ENCODE data around the gene NGEF. TPM values are rescaled to one million over a fixed set of nuclear protein-coding genes. Genes with fewer than 3 reads are reported as not detected.

The NGEF gene, protein sequence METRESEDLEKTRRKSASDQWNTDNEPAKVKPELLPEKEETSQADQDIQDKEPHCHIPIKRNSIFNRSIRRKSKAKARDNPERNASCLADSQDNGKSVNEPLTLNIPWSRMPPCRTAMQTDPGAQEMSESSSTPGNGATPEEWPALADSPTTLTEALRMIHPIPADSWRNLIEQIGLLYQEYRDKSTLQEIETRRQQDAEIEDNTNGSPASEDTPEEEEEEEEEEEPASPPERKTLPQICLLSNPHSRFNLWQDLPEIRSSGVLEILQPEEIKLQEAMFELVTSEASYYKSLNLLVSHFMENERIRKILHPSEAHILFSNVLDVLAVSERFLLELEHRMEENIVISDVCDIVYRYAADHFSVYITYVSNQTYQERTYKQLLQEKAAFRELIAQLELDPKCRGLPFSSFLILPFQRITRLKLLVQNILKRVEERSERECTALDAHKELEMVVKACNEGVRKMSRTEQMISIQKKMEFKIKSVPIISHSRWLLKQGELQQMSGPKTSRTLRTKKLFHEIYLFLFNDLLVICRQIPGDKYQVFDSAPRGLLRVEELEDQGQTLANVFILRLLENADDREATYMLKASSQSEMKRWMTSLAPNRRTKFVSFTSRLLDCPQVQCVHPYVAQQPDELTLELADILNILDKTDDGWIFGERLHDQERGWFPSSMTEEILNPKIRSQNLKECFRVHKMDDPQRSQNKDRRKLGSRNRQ
- total RNA-seq = not detected

DNA sequence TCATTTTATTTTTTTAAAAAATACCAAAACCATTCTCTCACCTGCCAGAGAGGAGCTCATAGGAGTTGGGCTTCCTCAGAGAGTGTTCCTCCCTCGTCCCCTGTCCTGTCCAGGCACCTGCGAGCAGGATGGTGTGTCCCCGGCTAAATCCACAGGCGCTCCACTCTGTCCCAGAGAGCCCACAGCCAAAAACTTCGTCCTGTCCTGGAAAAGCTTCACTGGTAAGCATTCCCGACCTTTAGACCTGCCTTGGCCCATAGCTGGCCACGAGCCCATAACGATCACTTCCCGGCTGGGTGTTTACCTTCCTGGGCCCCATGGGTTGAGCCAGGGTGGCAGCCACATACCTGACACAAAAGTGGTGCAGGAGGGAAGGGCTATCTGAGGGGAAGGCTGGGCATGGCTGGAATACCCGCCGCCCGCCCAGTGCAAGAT is at the start of gene NGEF:
NGEF (minus strand) TSS at position 230 of the 435 bp plus-strand sequence. CDS start 38,366 bp downstream, outside the sequence.
- H3K27ac Mint-ChIP-seq = no peak within 1 kb of the TSS
- H3K27me3 Mint-ChIP-seq (ENCODE audit: low read depth) = no peaks in the 10 kb centered on the region
- H3K4me1 Mint-ChIP-seq (ENCODE audit: low read depth) = no peaks in the 10 kb centered on the region
- ATAC-seq (no peak), DNase-seq (no peak)
- H3K36me3 Mint-ChIP-seq (ENCODE audit: low read depth) = no peaks in the 10 kb centered on the region
- CTCF ChIA-PET = interaction anchor here (1.0 kb wide), 1 partner anchor 42 kb away, joined by 3 read pairs; no protein-coding TSS in a partner anchor
- no peaks in the 10 kb centered on the region for H3K9me3 Mint-ChIP-seq (ENCODE audit: insufficient read depth)
- H3K4me3 Mint-ChIP-seq = no peak within 1 kb of the TSS
- POLR2A ChIA-PET = no interaction called here

GRCh38 chr2:233062451-233062850 is 49.4 kb upstream of the NGEF start:
- H3K27me3 Mint-ChIP-seq (ENCODE audit: low read depth) = no peaks in the 10 kb centered on the region
- peaks cover 64% of the 10 kb centered on the region for H3K36me3 Mint-ChIP-seq (ENCODE audit: low read depth)
- ChIA-PET CTCF (interaction anchor here (1.2 to 4.2 kb wide), 4 partner anchors 9 to 38 kb away, joined by 3 to 22 read pairs (median 18); no protein-coding TSS in a partner anchor), POLR2A (interaction anchor here (5.8 to 9.5 kb wide), 2 partner anchors 14 to 19 kb away, joined by 42 to 136 read pairs; no protein-coding TSS in a partner anchor)
- H3K4me3 Mint-ChIP-seq = peak overlapping the region; percentile 98
- H3K27ac Mint-ChIP-seq = peak overlapping the region; percentile 91
- H3K4me1 Mint-ChIP-seq (ENCODE audit: low read depth) = peaks cover 61% of the 10 kb centered on the region
- H3K9me3 Mint-ChIP-seq (ENCODE audit: insufficient read depth) = no peaks in the 10 kb centered on the region
- DNase-seq = no peak
- no peak for ATAC-seq

GRCh38 chr2:233061591-233062450 is 48.8 kb upstream of the NGEF start:
- ChIA-PET CTCF (interaction anchor here (1.0 to 4.2 kb wide), 13 partner anchors 8 to 193 kb away, joined by 3 to 24 read pairs (median 9); partner anchors contain the start of gene ATG16L1), POLR2A (interaction anchor here (1.2 to 9.5 kb wide), 10 partner anchors 12 to 511 kb away, joined by 3 to 136 read pairs (median 6); partner anchors contain the start of genes ATG16L1 and EIF4E2)
- peak; percentile 56 for DNase-seq
- Mint-ChIP-seq H3K9me3 (ENCODE audit: insufficient read depth) (no peaks in the 10 kb centered on the region), H3K4me3 (peak overlapping the region; percentile 98), H3K27me3 (ENCODE audit: low read depth) (no peaks in the 10 kb centered on the region), H3K27ac (peak overlapping the region; percentile 91), H3K4me1 (ENCODE audit: low read depth) (peaks cover 54% of the 10 kb centered on the region), H3K36me3 (ENCODE audit: low read depth) (peaks cover 57% of the 10 kb centered on the region)
- peak; percentile 29 for ATAC-seq

- H3K9me3 Mint-ChIP-seq (ENCODE audit: insufficient read depth) = no peaks in the 10 kb centered on the region
- H3K36me3 Mint-ChIP-seq (ENCODE audit: low read depth) = peaks cover 50% of the 10 kb centered on the region
- ChIA-PET POLR2A (interaction anchor here (0.7 to 9.5 kb wide), 16 partner anchors 10 to 510 kb away, joined by 3 to 136 read pairs (median 5); partner anchors contain the start of genes ATG16L1 and EIF4E2), CTCF (interaction anchor here (0.7 to 4.2 kb wide), 22 partner anchors 9 to 251 kb away, joined by 3 to 24 read pairs (median 6); partner anchors contain the start of gene ATG16L1)
- no peaks in the 10 kb centered on the region for H3K27me3 Mint-ChIP-seq (ENCODE audit: low read depth)
- peak overlapping the region; percentile 91 for H3K27ac Mint-ChIP-seq
- no peak for DNase-seq
- ATAC-seq = no peak
- peaks cover 49% of the 10 kb centered on the region for H3K4me1 Mint-ChIP-seq (ENCODE audit: low read depth)
- peak overlapping the region; percentile 98 for H3K4me3 Mint-ChIP-seq
Measured at GRCh38 chr2:233060980-233061590, 48.0 kb upstream of the NGEF start.

DNA sequence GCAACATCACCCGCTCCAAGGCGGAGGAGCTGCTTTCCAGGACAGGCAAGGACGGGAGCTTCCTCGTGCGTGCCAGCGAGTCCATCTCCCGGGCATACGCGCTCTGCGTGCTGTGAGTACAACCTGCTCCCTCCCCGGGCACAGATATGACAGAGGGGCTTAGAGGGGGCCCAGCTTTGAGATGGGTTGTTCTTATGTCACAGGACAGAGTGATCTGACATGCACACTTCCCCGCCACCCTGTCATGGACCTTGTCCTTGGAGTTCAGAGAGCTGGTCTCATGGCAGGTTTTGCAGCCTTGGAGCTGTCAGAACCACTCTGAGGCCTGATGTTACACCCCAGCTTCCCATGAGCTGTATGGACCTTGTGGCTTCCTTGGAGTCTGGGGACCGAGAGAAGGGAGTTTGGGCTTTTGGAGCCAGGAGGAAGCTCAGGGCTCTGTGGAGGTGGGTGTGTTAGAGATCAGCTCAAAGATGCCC is 47.5 kb upstream of the NGEF start:
- Mint-ChIP-seq H3K36me3 (ENCODE audit: low read depth) (peaks cover 47% of the 10 kb centered on the region), H3K27me3 (ENCODE audit: low read depth) (no peaks in the 10 kb centered on the region), H3K27ac (peak overlapping the region; percentile 91), H3K9me3 (ENCODE audit: insufficient read depth) (no peaks in the 10 kb centered on the region), H3K4me3 (peak overlapping the region; percentile 98), H3K4me1 (ENCODE audit: low read depth) (peaks cover 48% of the 10 kb centered on the region)
- ATAC-seq (peak; percentile 34), DNase-seq (no peak)
- ChIA-PET CTCF (interaction anchor here (0.7 to 4.2 kb wide), 22 partner anchors 10 to 251 kb away, joined by 3 to 24 read pairs (median 6); partner anchors contain the start of gene ATG16L1), POLR2A (interaction anchor here (0.7 to 9.5 kb wide), 16 partner anchors 11 to 510 kb away, joined by 3 to 136 read pairs (median 5); partner anchors contain the start of genes ATG16L1 and EIF4E2)

DNA sequence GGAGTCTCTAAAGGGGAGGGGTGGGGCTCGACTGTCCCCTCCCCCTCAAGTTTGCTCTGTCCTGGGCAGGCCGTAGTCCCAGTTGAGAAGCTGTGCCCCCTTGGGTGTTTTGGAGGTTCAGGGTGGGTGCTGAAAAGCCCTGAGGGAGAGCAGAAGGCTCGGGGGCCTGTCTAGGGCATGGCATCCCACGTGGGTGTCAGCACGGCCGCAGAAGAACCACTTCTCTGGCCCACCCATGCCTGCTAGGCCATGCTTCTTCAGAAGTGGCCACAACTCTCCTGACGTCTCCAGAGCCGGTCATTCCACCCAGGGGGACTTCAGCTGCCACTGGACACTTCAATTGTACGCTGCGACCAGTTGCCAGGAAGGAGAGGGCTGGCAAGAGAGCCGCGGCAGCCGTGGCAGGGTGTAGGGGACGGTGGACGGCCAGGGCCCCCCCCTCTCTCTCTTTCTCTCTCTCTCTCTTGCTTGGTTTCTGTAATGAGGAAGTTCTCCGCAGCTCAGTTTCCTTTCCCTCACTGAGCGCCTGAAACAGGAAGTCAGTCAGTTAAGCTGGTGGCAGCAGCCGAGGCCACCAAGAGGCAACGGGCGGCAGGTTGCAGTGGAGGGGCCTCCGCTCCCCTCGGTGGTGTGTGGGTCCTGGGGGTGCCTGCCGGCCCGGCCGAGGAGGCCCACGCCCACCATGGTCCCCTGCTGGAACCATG is 46.9 kb upstream of the NGEF start, which contains the start of gene INPP5D:
INPP5D (plus strand) TSS at position 546 of the 704 bp plus-strand sequence; CDS start at position 683, 137 bp downstream.
- H3K9me3 Mint-ChIP-seq (ENCODE audit: insufficient read depth) = no peaks in the 10 kb centered on the region
- H3K36me3 Mint-ChIP-seq (ENCODE audit: low read depth) = peaks cover 41% of the 10 kb centered on the region
- ChIA-PET CTCF (interaction anchor here (0.7 to 4.2 kb wide), 20 partner anchors 11 to 211 kb away, joined by 3 to 24 read pairs (median 6); partner anchors contain the start of gene ATG16L1), POLR2A (interaction anchor here (0.6 to 9.5 kb wide), 17 partner anchors 11 to 755 kb away, joined by 3 to 136 read pairs (median 5); partner anchors contain the start of gene ATG16L1)
- peak; percentile 88 for DNase-seq
- no peaks in the 10 kb centered on the region for H3K27me3 Mint-ChIP-seq (ENCODE audit: low read depth)
- H3K4me1 Mint-ChIP-seq (ENCODE audit: low read depth) = peaks cover 44% of the 10 kb centered on the region
- H3K27ac Mint-ChIP-seq = peak within 1 kb of the TSS; percentile 91
- peak within 1 kb of the TSS; percentile 98 for H3K4me3 Mint-ChIP-seq
- ATAC-seq = peak; percentile 86

DNA sequence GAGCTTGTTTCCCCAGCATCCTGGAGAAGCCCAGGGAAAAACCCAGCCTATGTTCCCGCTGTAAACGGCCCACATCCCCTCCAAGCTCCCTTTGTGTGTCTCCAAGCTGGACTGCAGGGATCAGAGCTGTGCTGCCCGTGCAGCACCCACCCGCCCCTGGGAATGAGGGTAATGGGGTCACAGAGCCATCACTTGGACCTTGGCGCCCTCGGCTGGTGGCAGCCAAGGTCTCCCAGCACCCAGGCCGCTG is 46.4 kb upstream of the NGEF start:
- ATAC-seq (no peak), DNase-seq (no peak)
- Mint-ChIP-seq H3K27ac (peak overlapping the region; percentile 91), H3K4me1 (ENCODE audit: low read depth) (peaks cover 40% of the 10 kb centered on the region), H3K36me3 (ENCODE audit: low read depth) (peaks cover 36% of the 10 kb centered on the region), H3K9me3 (ENCODE audit: insufficient read depth) (no peaks in the 10 kb centered on the region), H3K4me3 (peak overlapping the region; percentile 98), H3K27me3 (ENCODE audit: low read depth) (peaks cover 2% of the 10 kb centered on the region)
- ChIA-PET POLR2A (interaction anchor here (0.6 to 9.5 kb wide), 7 partner anchors 17 to 755 kb away, joined by 3 to 136 read pairs (median 12); partner anchors contain the start of gene ATG16L1), CTCF (interaction anchor here (0.8 to 4.2 kb wide), 10 partner anchors 11 to 208 kb away, joined by 3 to 24 read pairs (median 12); partner anchors contain the start of gene ATG16L1)

GRCh38 chr2:233058717-233059546 is 45.9 kb upstream of the NGEF start:
- DNase-seq = no peak
- peaks cover 40% of the 10 kb centered on the region for H3K4me1 Mint-ChIP-seq (ENCODE audit: low read depth)
- peaks cover 35% of the 10 kb centered on the region for H3K36me3 Mint-ChIP-seq (ENCODE audit: low read depth)
- ATAC-seq = no peak
- H3K9me3 Mint-ChIP-seq (ENCODE audit: insufficient read depth) = no peaks in the 10 kb centered on the region
- H3K4me3 Mint-ChIP-seq = no peak overlapping the region
- ChIA-PET CTCF (interaction anchor here (0.8 to 4.2 kb wide), 5 partner anchors 10 to 192 kb away, joined by 3 to 24 read pairs (median 20); partner anchors contain the start of gene ATG16L1), POLR2A (interaction anchor here (0.6 to 9.5 kb wide), 4 partner anchors 17 to 756 kb away, joined by 3 to 136 read pairs (median 30); no protein-coding TSS in a partner anchor)
- H3K27me3 Mint-ChIP-seq (ENCODE audit: low read depth) = peaks cover 5% of the 10 kb centered on the region
- peak overlapping the region; percentile 84 for H3K27ac Mint-ChIP-seq

- DNase-seq = no peak
- no peak for ATAC-seq
- peaks cover 26% of the 10 kb centered on the region for H3K4me1 Mint-ChIP-seq (ENCODE audit: low read depth)
- CTCF ChIA-PET = interaction anchor here (0.9 kb wide), 1 partner anchor 221 kb away, joined by 4 read pairs; no protein-coding TSS in a partner anchor
- H3K27me3 Mint-ChIP-seq (ENCODE audit: low read depth) = peaks cover 13% of the 10 kb centered on the region
- peaks cover 18% of the 10 kb centered on the region for H3K36me3 Mint-ChIP-seq (ENCODE audit: low read depth)
- POLR2A ChIA-PET = no interaction called here
- no peak overlapping the region for H3K4me3 Mint-ChIP-seq
- no peak overlapping the region for H3K27ac Mint-ChIP-seq
- H3K9me3 Mint-ChIP-seq (ENCODE audit: insufficient read depth) = no peaks in the 10 kb centered on the region
Measured at GRCh38 chr2:233056961-233057605, 44.0 kb upstream of the NGEF start.
